MM.1S (cell line): ENCODE data around the gene OLFML2B.

Experiments used
- EZH2 ChIP-seq: fragments of 300-600 bp; sonication (generic); optimal IDR thresholded peaks from 2 replicates; pipeline ENCODE3; 2017; ENCODE audit warnings: low read depth, mild to moderate bottlenecking, antibody characterized with exemption, low read length, mixed read lengths
- TF ChIP-seq, protein P1 (sequence below): fragments of 300-600 bp; sonication (generic); IDR thresholded peaks from 2 replicates; pipeline ENCODE4 v1.5.1; 2016; ENCODE audit warnings: antibody characterized with exemption, low read length, mixed read lengths

GRCh38 chr1:162004441-162004950 lies 19.2 kb downstream of the OLFML2B start:
- TF ChIP-seq, protein P1, sequence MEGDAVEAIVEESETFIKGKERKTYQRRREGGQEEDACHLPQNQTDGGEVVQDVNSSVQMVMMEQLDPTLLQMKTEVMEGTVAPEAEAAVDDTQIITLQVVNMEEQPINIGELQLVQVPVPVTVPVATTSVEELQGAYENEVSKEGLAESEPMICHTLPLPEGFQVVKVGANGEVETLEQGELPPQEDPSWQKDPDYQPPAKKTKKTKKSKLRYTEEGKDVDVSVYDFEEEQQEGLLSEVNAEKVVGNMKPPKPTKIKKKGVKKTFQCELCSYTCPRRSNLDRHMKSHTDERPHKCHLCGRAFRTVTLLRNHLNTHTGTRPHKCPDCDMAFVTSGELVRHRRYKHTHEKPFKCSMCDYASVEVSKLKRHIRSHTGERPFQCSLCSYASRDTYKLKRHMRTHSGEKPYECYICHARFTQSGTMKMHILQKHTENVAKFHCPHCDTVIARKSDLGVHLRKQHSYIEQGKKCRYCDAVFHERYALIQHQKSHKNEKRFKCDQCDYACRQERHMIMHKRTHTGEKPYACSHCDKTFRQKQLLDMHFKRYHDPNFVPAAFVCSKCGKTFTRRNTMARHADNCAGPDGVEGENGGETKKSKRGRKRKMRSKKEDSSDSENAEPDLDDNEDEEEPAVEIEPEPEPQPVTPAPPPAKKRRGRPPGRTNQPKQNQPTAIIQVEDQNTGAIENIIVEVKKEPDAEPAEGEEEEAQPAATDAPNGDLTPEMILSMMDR = no peak
- TF ChIP-seq EZH2 = no peak
